Upper lobe of left lung (tissue), 4 donors: ENCODE measurements around the gene ZNF503.

Experiments
- CTCF ChIP-seq, 6 experiments: fragments of 450-650 bp in 4 of 6; fragments of 200-600 bp in 2 of 6; sonication (generic) in 2 of 6; IDR thresholded peaks; one replicate each; pipeline ENCODE4 v1.5.1; 2016 to 2019; ENCODE audit warnings: antibody characterized with exemption in 6 of 6
- EP300 ChIP-seq, 4 donors: sonication (generic); formaldehyde crosslinking; IDR thresholded peaks; one replicate each; pipeline ENCODE4 v1.5.1; 2017; ENCODE audit warnings: antibody characterized with exemption in 4 of 4, control low read depth in 2 of 4
- POLR2A ChIP-seq, 4 donors: fragments of 450-650 bp; IDR thresholded peaks; one replicate each; pipeline ENCODE4 v1.5.1; 2016 to 2017; ENCODE audit warnings: antibody characterized with exemption in 4 of 4, mild to moderate bottlenecking in 2 of 4
- POLR2AphosphoS5 ChIP-seq, 2 donors: sonication (generic); formaldehyde crosslinking; IDR thresholded peaks; one replicate each; pipeline ENCODE4 v1.5.1; 2017; ENCODE audit warnings: antibody characterized with exemption in 2 of 2

- no peak for TF ChIP-seq CTCF (IDR thresholded peaks at IDR 0.05)
- no peak for TF ChIP-seq POLR2A (IDR thresholded peaks at IDR 0.05)
- TF ChIP-seq POLR2AphosphoS5 (IDR thresholded peaks at IDR 0.05) = no peak
- TF ChIP-seq EP300 (IDR thresholded peaks at IDR 0.05) = no peak
Observed at GRCh38 chr10:75450644-75451640, 49.4 kb upstream of the ZNF503 start.
